NCI-H187 treated with DMSO at 0.1 percent for 48 hours (cell line): Measurements from ENCODE around the gene AGBL5.
"Not testable (repeated sequence)": the region's sequence is repeated elsewhere in the genome, so short reads cannot be mapped to it uniquely, and the experiment has no call there.

Source experiments
- DNase-seq: peaks from one replicate; lab custom pipeline; 2025; lab: John Stamatoyannopoulos, UW

AGBL5 gene

DNA sequence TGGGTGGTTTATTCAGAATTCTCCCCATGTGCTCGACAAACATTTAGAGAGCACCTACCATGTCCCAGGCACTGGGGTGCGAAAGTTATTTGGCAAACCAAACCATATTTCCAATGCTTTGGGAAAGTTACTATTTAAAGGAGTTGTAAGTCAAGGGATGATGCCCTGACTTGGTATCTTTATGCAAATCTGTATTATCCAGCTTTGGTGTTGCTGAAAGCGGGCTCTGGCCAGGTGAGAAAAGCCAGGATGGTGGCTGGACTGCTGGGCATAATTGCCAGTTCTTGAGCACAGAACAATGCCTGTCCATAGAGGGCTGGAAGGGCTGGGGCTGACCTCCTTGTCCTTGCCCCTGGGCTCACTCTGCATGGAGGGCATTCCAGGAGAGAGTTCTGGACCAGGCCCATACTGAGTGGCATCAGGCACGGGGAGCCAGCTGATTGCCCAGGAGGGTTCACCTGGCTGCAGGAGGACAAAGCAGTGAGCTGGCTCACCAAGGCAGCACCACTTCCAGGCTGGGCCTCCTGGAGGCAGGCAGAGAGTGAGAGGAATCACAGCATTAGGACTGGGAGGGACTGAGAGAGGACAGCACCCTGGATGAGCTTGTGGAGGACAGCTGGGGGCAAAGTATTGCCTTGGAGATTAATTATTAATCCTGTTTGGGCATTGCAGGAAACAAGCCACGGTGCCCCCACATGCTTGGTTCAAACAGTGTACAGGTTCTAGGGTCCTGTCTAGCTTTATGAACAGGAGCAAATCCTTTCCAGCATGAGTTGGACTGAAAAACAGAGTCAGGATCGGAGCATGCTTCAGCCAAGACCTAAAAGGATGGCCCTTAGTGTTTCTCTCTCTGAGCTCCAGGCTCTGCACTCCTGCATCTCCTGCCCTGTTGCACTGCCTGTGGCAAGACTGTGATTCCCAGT, 42.2 kb downstream of the AGBL5 start:
- no peak for DNase-seq

DNA sequence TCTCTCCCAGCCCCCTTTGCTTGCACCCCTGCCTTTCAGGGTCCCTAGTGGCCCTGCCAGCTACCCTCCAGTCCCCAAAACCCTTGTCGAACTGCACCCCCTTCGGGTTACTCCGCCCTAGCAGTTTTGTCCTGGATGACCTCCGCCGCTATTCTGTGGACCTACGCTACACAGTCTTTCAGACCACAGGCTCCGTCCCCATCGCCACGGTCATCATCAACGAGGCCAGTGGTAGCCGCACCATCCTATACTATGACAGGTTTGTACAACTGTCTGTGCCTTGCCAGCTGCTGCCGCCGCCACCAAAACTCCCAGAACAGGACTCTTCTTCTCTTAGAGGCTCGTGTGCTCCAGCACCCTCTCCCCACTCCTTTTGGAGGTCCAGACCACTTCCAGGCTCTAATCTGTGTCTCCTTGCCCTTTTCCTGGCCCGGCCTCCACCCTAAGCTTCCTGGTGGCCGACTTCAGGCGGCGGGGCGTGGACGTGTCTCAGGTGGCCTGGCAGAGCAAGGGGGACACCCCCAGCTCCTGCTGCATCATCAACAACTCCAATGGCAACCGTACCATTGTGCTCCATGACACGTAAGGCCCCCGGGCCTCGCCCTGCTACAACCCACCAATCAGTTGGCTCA, 43.0 kb downstream of the AGBL5 start:
- DNase-seq: no peak

DNA sequence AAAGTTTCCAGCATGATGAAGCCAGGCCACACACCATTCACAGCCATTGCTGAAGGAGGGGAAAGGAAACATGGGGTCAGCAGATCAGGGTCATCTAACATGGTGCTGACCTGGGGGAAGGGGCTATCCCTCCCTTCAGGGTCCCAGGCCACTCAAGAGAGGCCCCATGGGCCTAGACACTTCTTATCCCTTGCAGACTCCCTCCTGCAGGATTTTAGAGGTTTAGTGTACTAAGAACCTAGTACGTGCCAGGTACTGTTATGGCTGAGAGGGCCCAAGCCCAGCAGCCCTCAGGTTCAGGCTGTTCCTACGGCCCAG, 43.9 kb downstream of the AGBL5 start:
- DNase-seq: no peak

DNA sequence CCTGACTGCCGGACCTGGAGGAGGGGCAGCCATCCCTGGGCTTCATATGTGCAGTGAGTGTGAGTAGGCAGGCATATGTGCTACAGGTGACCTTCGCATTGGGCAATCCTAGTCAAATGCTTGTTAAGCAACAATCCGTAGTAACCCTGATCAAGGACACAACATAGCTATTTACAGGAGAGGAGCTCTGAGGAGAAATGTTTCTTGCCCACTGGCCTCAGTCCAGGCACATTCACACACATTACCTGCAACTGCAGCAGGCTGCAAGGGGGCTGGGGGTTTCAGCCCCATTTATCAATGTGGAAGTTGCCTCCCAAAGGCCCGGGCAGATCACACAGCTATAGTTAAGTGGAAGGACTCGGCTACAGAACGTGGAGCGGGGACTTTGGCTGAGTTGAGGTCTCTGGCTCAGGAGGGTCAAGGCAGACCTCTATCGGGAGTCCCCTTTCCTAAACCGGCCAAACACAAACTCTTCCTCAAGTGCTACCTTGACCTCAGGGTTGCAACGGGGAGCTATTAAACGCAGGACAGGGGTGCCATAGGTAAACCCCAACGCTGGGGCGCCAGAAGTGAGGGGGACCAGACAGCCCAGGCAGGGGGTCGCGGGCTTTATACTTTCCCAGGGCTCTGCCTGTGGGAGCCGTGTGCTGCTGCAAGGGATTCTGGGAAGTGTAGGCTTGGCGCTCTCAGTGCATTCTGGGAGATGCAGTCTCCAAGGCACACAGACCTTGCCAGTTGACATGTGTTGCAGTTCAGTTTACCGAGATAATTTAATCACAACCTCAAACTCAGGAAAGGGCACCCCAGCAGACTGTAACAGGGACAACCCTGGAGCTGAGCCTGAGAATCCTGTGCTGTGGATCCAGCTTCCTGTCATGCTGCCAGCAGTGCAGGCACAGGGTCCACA, 44.5 kb downstream of the AGBL5 start:
- DNase-seq: no peak

DNA sequence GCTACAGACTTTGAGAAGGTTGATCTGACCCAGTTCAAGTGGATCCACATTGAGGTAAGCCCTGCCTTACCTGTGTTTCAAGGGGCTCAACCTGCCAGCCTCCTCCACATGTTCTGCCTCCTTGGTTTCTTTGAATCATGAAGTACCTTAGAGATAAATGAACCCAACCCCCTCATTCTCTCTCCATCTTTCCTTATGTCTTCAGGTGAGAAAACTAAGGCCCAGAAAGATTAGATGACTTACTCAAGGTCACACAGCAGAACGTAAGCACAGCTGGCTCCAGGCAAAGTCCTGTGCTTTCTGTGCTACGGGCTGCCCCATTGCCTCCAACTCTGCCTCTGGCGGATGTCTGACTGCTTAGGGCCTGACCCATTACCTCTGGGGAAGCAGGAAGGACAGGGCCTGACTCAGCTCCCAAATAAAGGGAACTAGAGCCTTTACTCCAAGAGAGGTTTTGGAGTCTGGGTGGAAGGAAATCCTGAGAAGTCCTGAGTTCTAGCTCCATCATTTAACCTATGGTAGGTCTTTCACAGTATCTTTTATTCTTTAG, 45.4 kb downstream of the AGBL5 start:
- no peak for DNase-seq

DNA sequence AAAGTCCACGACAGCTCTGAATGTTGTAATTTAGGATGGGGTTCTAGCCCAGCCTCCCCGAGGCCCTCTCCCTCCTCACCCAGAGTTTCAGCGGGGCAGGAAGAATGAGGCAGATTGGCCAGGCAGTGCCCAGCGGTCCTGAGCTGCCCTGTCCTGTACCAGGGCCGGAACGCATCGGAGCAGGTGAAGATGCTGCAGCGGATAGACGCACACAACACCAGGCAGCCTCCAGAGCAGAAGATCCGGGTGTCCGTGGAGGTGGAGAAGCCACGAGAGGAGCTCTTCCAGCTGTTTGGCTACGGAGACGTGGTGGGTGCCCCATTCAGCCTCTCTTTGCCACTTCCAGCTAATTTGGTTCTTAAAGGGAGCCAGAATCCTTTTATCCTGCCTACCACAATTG, 45.9 kb downstream of the AGBL5 start:
- DNase-seq: no peak

DNA sequence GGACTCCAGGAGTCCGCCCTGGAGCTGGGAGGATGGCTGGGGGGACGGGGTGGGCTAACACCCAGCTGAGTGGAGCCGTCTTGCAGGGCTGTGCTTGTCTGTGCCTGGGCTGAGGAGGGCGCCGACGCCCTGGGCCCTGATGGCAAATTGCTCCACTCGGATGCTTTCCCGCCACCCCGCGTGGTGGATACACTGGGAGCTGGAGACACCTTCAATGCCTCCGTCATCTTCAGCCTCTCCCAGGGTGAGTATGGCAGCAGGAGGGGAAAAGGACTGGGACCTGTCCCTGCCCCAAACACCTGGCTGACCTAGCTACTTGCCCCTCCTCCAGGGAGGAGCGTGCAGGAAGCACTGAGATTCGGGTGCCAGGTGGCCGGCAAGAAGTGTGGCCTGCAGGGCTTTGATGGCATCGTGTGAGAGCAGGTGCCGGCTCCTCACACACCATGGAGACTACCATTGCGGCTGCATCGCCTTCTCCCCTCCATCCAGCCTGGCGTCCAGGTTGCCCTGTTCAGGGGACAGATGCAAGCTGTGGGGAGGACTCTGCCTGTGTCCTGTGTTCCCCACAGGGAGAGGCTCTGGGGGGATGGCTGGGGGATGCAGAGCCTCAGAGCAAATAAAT, 48.0 kb downstream of the AGBL5 start:
- DNase-seq: no peak

DNA sequence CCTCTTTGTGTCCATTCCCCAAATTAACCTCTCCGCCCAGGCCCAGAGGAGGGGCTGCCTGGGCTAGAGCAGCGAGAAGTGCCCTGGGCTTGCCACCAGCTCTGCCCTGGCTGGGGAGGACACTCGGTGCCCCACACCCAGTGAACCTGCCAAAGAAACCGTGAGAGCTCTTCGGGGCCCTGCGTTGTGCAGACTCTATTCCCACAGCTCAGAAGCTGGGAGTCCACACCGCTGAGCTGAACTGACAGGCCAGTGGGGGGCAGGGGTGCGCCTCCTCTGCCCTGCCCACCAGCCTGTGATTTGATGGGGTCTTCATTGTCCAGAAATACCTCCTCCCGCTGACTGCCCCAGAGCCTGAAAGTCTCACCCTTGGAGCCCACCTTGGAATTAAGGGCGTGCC, 48.6 kb downstream of the AGBL5 start:
- no peak for DNase-seq

DNA sequence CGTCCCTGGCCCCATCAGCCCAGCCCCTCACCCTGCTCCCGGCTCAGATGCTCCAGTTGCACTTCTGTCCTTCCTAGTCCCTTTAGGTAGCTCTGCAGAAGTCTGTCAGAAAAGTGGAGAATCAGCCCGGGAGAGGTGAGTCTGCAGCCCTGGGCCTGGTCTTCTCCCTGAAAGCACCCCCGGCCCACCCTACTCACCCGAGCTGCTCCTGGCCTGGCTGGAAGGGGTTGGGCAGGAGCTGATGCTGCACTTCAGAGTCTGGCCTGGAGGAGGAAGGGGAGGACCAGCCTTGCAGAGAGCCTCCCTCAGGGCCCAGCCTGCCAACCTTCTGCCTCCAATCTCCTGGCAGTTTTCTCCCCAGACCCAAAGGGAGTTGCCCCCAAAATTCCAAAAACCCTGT, 50.9 kb downstream of the AGBL5 start:
- no peak for DNase-seq

DNA sequence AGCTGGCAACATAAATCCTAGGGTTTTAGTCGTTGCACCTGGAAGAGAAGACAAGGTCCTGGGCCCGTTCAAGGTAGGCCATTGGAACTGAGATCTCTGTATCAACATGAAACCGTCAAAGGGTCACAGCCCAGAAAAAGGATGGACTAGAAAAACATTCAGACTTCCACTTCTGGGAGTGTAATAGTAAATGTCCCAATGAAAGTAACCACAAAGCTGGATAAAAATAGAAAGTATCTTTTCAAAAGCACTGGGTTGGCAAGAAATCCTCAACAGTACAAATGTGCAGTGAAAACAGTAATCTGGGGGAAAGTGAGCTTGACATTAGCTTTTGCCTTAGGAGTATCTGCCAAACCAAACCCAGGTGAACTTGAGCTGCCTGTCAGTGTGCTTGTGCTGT, 54.5 kb downstream of the AGBL5 start:
- no peak for DNase-seq

DNA sequence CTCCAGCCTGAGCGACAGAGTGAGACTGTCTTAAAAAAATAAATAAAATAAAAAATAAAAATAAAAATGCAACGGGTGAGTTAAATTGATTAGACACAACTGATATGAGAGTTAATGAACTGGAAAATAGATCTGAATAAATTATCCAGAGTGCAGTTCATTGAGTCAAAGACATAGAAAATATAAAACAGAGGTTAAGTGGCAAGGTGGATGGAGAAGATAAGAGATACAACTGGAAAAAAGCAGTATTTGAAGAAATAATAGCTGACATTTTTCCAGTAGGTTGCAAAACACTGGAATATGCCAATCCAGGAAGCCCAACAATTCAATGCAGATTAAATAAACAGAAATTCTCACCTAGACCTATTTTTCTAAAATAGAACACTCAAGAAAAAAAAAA, 56.8 kb downstream of the AGBL5 start:
- no peak for DNase-seq

DNA sequence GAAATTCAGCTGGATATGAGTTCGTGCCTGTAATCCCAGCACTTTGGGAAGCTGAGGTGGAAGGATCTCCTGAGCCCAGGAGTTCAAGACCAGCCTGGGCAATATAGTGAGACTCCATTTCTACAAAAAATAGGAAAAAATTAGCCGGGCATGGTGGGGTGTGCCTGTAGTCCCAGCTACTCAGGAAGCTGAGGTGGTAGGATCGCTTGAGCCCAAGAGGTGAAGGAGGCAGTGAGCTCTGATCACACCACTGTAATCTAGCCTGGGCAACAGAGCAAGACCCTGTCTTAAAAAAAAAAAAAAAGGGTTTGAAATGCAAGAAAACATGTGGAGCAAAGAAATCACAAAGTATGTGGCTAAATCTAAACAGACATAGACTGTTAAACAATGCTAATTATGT, 57.6 kb downstream of the AGBL5 start:
- no peak for DNase-seq

DNA sequence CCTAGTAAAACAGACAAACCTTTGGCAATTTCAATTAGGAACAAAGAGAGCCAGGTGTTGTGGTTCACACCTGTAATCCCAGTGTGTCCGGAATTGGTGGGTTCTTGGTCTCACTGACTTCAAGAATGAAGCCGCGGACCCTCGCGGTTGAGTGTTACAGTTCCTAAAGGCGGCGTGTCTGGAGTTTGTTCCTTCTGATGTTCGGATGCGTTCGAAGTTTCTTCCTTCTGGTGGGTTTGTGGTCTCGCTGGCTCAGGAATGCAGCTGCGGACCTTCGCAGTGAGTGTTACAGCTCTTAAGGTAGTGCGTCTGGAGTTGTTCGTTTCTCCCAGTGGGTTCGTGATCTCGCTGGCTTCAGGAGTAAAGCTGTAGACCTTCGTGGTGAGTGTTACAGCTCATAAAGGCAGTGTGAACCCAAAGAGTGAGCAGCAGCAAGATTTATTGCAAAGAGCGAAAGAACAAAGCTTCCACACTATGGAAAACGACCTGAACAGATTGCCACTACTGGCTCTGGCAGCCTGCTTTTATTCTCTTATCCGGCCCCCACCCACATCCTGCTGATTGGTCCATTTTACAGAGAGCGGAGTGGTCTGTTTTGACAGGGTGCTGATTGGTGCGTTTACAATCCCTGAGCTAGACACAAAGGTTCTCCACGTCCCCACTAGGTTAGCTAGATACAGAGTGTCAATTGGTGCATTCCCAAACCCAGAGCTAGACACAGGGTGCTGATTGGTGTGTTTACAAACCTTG, 59.3 kb downstream of the AGBL5 start:
- DNase-seq: not testable (repeated sequence)

DNA sequence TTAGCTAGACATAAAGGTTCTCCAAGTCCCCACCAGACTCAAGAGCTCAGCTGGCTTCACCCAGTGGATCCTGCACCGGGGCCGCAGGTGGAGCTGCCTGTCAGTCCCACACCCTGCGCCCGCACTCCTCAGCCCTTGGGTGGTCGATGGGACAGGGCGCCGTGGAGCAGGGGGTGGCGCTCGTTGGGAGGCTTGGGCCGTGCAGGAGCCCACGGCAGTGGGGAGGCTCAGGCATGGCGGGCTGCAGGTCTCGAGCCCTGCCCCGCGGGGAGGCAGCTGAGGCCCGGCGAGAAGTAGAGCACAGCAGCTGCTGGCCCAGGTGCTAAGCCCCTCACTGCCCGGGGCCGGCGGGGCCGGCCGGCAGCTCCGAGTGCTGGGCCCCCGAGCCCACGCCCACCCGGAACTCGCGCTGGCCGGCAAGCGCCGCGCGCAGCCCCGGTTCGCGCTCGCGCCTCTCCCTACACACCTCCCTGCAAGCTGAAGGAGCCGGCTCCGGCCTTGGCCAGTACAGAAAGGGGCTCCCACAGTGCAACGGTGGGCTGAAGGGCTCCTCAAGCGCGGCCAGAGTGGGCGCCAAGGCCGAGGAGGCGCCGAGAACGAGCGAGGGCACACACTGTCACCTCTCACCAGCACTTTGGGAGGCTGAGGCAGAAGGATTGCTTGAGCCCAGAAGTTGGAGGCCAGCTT, 60.1 kb downstream of the AGBL5 start:
- DNase-seq: not testable (repeated sequence)

DNA sequence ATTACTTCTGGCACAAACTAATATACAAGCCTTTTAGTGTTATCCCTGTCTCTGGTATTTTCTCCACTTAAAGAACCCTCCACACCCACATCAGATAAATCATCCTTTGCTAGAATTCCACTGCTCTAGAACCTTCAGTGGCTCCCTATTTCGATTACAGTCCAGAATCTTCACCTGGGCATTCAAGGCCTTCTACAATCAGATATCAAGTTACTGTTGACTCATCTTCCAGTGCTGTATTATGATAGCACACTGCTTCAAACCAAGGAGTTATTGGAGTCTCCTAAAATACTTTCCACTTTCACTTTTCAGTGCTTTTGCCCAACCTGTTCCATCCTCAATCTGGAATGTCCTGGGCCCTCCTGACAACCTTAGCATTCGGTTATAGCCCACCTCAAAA, 64.1 kb downstream of the AGBL5 start:
- no peak for DNase-seq

DNA sequence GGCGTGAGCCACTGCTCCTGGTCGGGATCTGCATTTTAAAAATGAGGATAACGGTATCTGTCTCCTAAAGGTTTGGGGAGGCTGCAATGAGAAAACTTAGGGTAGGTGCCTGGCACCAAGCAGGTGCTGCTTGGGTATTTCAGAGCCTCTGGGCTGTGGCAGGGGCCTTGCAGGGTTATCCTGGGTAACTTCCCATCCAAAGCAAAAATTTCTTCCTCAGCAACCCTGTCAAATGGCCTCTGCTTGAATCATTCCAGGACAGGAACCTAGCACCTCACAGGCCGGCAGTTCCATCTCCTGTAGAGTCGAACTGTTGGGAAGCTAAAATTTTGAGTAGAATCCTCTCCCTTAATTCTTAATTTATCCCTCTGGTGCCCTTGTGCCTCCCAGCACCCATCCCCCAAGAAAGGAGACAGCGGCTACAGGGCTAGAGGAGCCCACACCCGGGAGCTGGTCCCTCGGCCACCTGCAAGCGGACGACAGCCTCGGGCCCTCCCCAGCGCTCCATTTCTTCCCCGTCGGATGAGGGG, 66.6 kb downstream of the AGBL5 start:
- DNase-seq: no peak

DNA sequence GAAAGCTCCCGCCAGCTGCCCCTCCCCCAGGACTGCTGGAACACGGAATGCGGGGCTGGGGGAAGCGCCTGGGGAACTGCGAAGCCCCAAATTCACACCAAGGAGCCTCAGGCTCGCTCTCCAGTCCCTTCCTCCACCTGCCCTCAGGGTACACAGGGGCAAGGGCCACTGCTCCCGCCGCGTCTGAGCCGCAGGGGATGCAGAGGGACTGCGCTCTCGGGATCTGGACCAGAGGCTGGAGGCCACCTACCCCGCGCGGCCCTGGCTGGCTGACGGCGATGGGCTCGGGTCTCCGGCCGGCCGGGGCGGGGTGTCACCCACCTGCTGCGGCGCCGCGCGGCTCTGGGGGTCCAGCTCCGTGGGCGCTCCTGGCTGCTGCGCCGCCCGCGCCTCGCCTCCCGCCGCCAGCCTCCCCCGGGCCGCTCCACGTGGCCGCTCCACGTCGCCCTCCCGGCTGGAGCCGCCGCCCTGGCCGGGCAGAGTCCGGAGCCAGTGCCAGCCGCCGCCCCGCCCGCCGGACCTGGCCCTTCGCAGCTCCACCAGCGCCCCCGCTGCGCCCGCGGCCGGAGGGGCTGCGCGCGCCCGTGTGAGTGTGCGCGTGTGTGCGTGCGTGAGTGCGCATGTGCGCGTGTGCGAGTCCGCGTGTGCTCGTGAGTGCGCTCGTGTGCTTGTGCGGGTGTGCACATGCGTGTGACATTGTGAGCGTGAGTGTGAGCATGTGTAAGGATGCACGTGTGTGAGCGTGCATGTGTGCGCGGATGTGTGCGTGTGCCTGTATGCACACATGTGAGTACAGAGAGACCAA, 67.3 kb downstream of the AGBL5 start, which contains the start of gene CGREF1:
TSS of gene CGREF1 (minus strand) at position 604 of the 805 bp plus-strand sequence. CDS start 14,762 bp downstream, outside the sequence.
- DNase-seq: no peak

DNA sequence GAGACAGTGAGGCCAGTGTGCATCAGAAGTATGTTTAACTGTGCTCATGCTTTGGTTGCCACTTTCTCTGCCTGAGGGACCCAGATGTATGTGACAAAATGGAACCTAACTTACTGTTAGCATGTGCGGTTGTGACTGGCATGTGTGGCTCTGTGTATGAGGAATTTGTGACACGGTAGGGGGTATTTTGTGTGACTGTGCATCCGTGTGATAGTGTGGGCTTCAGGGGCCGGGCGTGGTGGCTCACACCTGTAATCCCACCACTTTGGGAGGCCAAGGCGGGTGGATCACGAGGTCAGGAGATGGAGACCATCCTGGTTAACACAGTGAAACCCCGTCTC, 67.8 kb downstream of the AGBL5 start:
- not testable (repeated sequence) for DNase-seq
